WTC11 (cell line): ENCODE results near the gene ZNF488.

Experiments
- ATF3 ChIP-seq: sonication (generic); formaldehyde crosslinking; conservative IDR thresholded peaks from 2 replicates; pipeline ENCODE4 v1.8.1; 2022; ENCODE audit warnings: mild to moderate bottlenecking, missing genetic modification reagents
- CTCF ChIP-seq: fragments of 200-600 bp; IDR thresholded peaks from 2 replicates; pipeline ENCODE4 v1.8.0; 2022; ENCODE audit warnings: antibody characterized with exemption
- ELF4 ChIP-seq: sonication (generic); formaldehyde crosslinking; IDR thresholded peaks from 2 replicates; pipeline ENCODE4 v1.8.1; 2022; ENCODE audit warnings: low read depth, mild to moderate bottlenecking, moderate library complexity, missing genetic modification reagents
- ESRRA ChIP-seq: sonication (generic); formaldehyde crosslinking; IDR thresholded peaks from 2 replicates; pipeline ENCODE4 v1.8.1; 2022; ENCODE audit warnings: mild to moderate bottlenecking, missing genetic modification reagents, borderline replicate concordance
- MAX ChIP-seq: sonication (generic); formaldehyde crosslinking; IDR thresholded peaks from 2 replicates; pipeline ENCODE4 v1.8.0; 2022; ENCODE audit warnings: mild to moderate bottlenecking, missing genetic modification reagents
- MXD4 ChIP-seq: fragments of 250-450 bp; sonication (Bioruptor Pico); IDR thresholded peaks from 2 replicates; pipeline ENCODE4 v1.8.0; 2021; ENCODE audit warnings: mild to moderate bottlenecking, moderate library complexity, borderline replicate concordance
- TCF7 ChIP-seq: sonication (generic); formaldehyde crosslinking; IDR thresholded peaks from 2 replicates; pipeline ENCODE4 v1.8.0; 2022; ENCODE audit warnings: mild to moderate bottlenecking, low read depth, missing genetic modification reagents, moderate library complexity
- USF2 ChIP-seq: sonication (generic); formaldehyde crosslinking; IDR thresholded peaks from 2 replicates; pipeline ENCODE4 v1.8.1; 2023; ENCODE audit warnings: mild to moderate bottlenecking, missing genetic modification reagents, moderate library complexity

- no peak for TF ChIP-seq MAX (CRISPR knock-in tag)
- no peak for TF ChIP-seq USF2 (CRISPR knock-in tag)
- no peak for TF ChIP-seq CTCF
- TF ChIP-seq ELF4 (CRISPR knock-in tag) = no peak
- TF ChIP-seq TCF7 (CRISPR knock-in tag) = no peak
- no peak for TF ChIP-seq ATF3 (CRISPR knock-in tag)
- no peak for TF ChIP-seq MXD4
- TF ChIP-seq ESRRA (CRISPR knock-in tag) = no peak
Measured at GRCh38 chr10:47400251-47400650, 16.2 kb upstream of the ZNF488 start.
